ENCODE measurements around the gene UPP2. TPM values are rescaled to one million over a fixed set of nuclear protein-coding genes. Genes with fewer than 3 reads are reported as not detected.

UPP2 gene
- total and polyA plus RNA-seq, 2 of the 13 experiments (the other 11 are each of a cell fraction or from before 2014, with no cell fraction given): 0.07 to 0.28 TPM

DNA sequence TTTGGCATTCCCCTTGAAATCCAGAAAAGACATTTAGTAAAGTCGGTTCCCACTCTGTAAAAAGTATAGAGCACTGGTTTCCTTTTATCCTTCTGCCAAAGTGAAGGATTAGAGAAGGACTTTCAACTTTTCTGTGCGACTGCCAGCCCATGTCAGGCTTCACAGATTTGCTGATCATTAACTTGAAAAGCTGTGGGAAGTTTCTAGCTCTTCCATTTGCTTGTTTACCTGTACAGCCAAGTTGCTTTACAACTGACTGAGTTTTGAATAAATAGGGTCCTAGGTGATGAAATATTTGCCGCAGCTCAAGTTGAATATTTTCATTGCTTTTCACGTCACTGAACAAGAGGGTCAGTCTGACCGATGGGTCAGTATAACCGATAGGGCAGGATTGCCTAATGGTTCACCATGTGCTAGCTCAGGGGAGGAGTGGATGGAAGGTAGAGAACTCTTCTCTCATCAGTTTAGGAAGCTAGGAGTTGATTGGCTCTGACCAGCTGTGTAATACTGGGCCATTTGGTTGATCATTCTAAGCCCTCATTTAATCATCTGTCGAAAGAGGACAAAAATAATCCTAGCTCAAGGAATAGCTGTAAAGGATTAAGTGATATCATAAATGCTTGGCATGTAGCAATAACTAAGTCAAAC is 30.4 kb downstream of the UPP2 start (continued):
- TF ChIP-seq, protein P1, sequence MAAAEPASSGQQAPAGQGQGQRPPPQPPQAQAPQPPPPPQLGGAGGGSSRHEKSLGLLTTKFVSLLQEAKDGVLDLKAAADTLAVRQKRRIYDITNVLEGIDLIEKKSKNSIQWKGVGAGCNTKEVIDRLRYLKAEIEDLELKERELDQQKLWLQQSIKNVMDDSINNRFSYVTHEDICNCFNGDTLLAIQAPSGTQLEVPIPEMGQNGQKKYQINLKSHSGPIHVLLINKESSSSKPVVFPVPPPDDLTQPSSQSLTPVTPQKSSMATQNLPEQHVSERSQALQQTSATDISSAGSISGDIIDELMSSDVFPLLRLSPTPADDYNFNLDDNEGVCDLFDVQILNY (CRISPR knock-in tag; conservative IDR thresholded peaks at IDR 0.05): no peak
- TF ChIP-seq ZNF629 (CRISPR knock-in tag; conservative IDR thresholded peaks at IDR 0.05): peak; percentile 40; the same call in 1 of the 2 replicates
- no peak for TF ChIP-seq SNAPC2 (CRISPR knock-in tag; IDR thresholded peaks at IDR 0.05)
- no peak for TF ChIP-seq ZNF883 (CRISPR knock-in tag; IDR thresholded peaks at IDR 0.05; ENCODE audit: not compliant biosample characterization)
- TF ChIP-seq, protein P2, sequence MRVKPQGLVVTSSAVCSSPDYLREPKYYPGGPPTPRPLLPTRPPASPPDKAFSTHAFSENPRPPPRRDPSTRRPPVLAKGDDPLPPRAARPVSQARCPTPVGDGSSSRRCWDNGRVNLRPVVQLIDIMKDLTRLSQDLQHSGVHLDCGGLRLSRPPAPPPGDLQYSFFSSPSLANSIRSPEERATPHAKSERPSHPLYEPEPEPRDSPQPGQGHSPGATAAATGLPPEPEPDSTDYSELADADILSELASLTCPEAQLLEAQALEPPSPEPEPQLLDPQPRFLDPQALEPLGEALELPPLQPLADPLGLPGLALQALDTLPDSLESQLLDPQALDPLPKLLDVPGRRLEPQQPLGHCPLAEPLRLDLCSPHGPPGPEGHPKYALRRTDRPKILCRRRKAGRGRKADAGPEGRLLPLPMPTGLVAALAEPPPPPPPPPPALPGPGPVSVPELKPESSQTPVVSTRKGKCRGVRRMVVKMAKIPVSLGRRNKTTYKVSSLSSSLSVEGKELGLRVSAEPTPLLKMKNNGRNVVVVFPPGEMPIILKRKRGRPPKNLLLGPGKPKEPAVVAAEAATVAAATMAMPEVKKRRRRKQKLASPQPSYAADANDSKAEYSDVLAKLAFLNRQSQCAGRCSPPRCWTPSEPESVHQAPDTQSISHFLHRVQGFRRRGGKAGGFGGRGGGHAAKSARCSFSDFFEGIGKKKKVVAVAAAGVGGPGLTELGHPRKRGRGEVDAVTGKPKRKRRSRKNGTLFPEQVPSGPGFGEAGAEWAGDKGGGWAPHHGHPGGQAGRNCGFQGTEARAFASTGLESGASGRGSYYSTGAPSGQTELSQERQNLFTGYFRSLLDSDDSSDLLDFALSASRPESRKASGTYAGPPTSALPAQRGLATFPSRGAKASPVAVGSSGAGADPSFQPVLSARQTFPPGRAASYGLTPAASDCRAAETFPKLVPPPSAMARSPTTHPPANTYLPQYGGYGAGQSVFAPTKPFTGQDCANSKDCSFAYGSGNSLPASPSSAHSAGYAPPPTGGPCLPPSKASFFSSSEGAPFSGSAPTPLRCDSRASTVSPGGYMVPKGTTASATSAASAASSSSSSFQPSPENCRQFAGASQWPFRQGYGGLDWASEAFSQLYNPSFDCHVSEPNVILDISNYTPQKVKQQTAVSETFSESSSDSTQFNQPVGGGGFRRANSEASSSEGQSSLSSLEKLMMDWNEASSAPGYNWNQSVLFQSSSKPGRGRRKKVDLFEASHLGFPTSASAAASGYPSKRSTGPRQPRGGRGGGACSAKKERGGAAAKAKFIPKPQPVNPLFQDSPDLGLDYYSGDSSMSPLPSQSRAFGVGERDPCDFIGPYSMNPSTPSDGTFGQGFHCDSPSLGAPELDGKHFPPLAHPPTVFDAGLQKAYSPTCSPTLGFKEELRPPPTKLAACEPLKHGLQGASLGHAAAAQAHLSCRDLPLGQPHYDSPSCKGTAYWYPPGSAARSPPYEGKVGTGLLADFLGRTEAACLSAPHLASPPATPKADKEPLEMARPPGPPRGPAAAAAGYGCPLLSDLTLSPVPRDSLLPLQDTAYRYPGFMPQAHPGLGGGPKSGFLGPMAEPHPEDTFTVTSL (CRISPR knock-in tag; IDR thresholded peaks at IDR 0.05; ENCODE audit: borderline replicate concordance): peak; percentile 98
- peak; percentile 85 for TF ChIP-seq ZMYM3 (CRISPR knock-in tag; IDR thresholded peaks at IDR 0.05)
- TF ChIP-seq PCBP1 (IDR thresholded peaks at IDR 0.05; ENCODE audit: borderline replicate concordance, low read depth, low read length): no peak
- no peak for TF ChIP-seq AGO2 (optimal IDR thresholded peaks at IDR 0.05; ENCODE audit: low read depth, low read length)
- no peak for TF ChIP-seq JARID2 (CRISPR knock-in tag; IDR thresholded peaks at IDR 0.05; ENCODE audit: insufficient replicate concordance)
- no peak for TF ChIP-seq TCF7L2 (IDR thresholded peaks at IDR 0.05; ENCODE audit: low read depth, low read length)
- no peak for TF ChIP-seq SAFB2 (CRISPR knock-in tag; IDR thresholded peaks at IDR 0.05; ENCODE audit: borderline replicate concordance, low read depth)
- 0 out of 2 replicates have a peak, but pooled peaks have one; percentile 15 for TF ChIP-seq ZNF746 (CRISPR knock-in tag; IDR thresholded peaks at IDR 0.05)
- TF ChIP-seq ZNF7 (CRISPR knock-in tag; IDR thresholded peaks at IDR 0.05): peak; percentile 38; the same call in 1 of the 2 replicates
- TF ChIP-seq, protein P3, sequence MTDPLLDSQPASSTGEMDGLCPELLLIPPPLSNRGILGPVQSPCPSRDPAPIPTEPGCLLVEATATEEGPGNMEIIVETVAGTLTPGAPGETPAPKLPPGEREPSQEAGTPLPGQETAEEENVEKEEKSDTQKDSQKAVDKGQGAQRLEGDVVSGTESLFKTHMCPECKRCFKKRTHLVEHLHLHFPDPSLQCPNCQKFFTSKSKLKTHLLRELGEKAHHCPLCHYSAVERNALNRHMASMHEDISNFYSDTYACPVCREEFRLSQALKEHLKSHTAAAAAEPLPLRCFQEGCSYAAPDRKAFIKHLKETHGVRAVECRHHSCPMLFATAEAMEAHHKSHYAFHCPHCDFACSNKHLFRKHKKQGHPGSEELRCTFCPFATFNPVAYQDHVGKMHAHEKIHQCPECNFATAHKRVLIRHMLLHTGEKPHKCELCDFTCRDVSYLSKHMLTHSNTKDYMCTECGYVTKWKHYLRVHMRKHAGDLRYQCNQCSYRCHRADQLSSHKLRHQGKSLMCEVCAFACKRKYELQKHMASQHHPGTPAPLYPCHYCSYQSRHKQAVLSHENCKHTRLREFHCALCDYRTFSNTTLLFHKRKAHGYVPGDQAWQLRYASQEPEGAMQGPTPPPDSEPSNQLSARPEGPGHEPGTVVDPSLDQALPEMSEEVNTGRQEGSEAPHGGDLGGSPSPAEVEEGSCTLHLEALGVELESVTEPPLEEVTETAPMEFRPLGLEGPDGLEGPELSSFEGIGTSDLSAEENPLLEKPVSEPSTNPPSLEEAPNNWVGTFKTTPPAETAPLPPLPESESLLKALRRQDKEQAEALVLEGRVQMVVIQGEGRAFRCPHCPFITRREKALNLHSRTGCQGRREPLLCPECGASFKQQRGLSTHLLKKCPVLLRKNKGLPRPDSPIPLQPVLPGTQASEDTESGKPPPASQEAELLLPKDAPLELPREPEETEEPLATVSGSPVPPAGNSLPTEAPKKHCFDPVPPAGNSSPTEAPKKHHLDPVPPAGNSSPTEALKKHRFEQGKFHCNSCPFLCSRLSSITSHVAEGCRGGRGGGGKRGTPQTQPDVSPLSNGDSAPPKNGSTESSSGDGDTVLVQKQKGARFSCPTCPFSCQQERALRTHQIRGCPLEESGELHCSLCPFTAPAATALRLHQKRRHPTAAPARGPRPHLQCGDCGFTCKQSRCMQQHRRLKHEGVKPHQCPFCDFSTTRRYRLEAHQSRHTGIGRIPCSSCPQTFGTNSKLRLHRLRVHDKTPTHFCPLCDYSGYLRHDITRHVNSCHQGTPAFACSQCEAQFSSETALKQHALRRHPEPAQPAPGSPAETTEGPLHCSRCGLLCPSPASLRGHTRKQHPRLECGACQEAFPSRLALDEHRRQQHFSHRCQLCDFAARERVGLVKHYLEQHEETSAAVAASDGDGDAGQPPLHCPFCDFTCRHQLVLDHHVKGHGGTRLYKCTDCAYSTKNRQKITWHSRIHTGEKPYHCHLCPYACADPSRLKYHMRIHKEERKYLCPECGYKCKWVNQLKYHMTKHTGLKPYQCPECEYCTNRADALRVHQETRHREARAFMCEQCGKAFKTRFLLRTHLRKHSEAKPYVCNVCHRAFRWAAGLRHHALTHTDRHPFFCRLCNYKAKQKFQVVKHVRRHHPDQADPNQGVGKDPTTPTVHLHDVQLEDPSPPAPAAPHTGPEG (CRISPR knock-in tag; IDR thresholded peaks at IDR 0.05): peak; percentile 67; the same call in 1 of the 2 replicates
- TF ChIP-seq ATF7 (IDR thresholded peaks at IDR 0.05): no peak
- TF ChIP-seq ATF7 (CRISPR knock-in tag; IDR thresholded peaks at IDR 0.05): no peak
